MM.1S (cell line): Measurements from ENCODE around the gene SRCIN1.

ENCODE experiments used
- DNase-seq: peaks from one replicate; pipeline ENCODE4 v3.0.0-alpha.2; 2015
- H2AFZ ChIP-seq: fragments of 300-600 bp; sonication (generic); 2 replicates; pipeline ENCODE4 v1.6.0; 2016; ENCODE audit warnings: antibody characterized with exemption, low read length
- H3F3A ChIP-seq: fragments of 300-600 bp; sonication (generic); 2 replicates; pipeline ENCODE4 v1.6.1; 2016; ENCODE audit warnings: mild to moderate bottlenecking, antibody characterized with exemption, low read length, moderate library complexity, mixed read lengths; ENCODE audit not compliant: insufficient read depth
- H3K27ac ChIP-seq: fragments of 300-600 bp; sonication (generic); 2 replicates; pipeline ENCODE4 v1.5.1; 2016; ENCODE audit warnings: mild to moderate bottlenecking, low read length
- H3K27me3 ChIP-seq: fragments of 300-600 bp; sonication (generic); replicated peaks from 2 replicates; pipeline ENCODE4 v1.6.0; 2016; ENCODE audit warnings: low read length; ENCODE audit not compliant: insufficient read depth
- H3K36me3 ChIP-seq: fragments of 300-600 bp; sonication (generic); replicated peaks from 2 replicates; pipeline ENCODE4 v1.6.1; 2016; ENCODE audit warnings: mild to moderate bottlenecking, low read length, mixed read lengths; ENCODE audit not compliant: insufficient read depth
- H3K4me1 ChIP-seq: fragments of 300-600 bp; sonication (generic); 2 replicates; pipeline ENCODE4 v1.6.1; 2016; ENCODE audit warnings: low read length, mixed read lengths
- H3K4me2 ChIP-seq: fragments of 300-600 bp; sonication (generic); 2 replicates; pipeline ENCODE4 v1.6.0; 2016; ENCODE audit warnings: low read depth, low read length
- H3K4me3 ChIP-seq: fragments of 300-600 bp; sonication (generic); 2 replicates; pipeline ENCODE4 v1.5.1; 2016; ENCODE audit warnings: low read length, mixed read lengths
- H3K79me2 ChIP-seq: fragments of 300-600 bp; sonication (generic); 2 replicates; pipeline ENCODE4 v1.6.1; 2016; ENCODE audit warnings: mixed run types, low read length, mixed read lengths
- H3K9ac ChIP-seq: fragments of 300-600 bp; sonication (generic); 2 replicates; pipeline ENCODE4 v1.6.1; 2016; ENCODE audit warnings: low read length, mixed read lengths
- H3K9me2 ChIP-seq: fragments of 300-600 bp; sonication (generic); replicated peaks from 2 replicates; pipeline ENCODE4 v1.6.1; 2016; ENCODE audit warnings: mild to moderate bottlenecking, low read length, mixed read lengths; ENCODE audit not compliant: insufficient read depth
- H3K9me3 ChIP-seq: fragments of 300-600 bp; sonication (generic); replicated peaks from 2 replicates; pipeline ENCODE4 v1.6.1; 2016; ENCODE audit warnings: mild to moderate bottlenecking, low read length, mixed read lengths; ENCODE audit not compliant: insufficient read depth
- H4K20me1 ChIP-seq: fragments of 300-600 bp; sonication (generic); 2 replicates; pipeline ENCODE4 v1.6.1; 2016; ENCODE audit warnings: mild to moderate bottlenecking, low read length, moderate library complexity, mixed read lengths; ENCODE audit not compliant: insufficient read depth
- CTCF ChIP-seq: fragments of 300-600 bp; sonication (generic); IDR thresholded peaks from 2 replicates; pipeline ENCODE4 v1.5.1; 2016; ENCODE audit warnings: antibody characterized with exemption, low read length, mixed read lengths
- EZH2 ChIP-seq: fragments of 300-600 bp; sonication (generic); optimal IDR thresholded peaks from 2 replicates; pipeline ENCODE3; 2017; ENCODE audit warnings: low read depth, mild to moderate bottlenecking, antibody characterized with exemption, low read length, mixed read lengths
- EZH2phosphoT487 ChIP-seq: fragments of 300-600 bp; sonication (generic); IDR thresholded peaks from 2 replicates; pipeline ENCODE4 v1.6.1; 2018; ENCODE audit warnings: antibody characterized with exemption, low read length

Gene SRCIN1

GRCh38 chr17:38552343-38552742 is 53.4 kb downstream of the SRCIN1 start:
- Histone ChIP-seq H3K4me1 (no peaks in the 10 kb centered on the region), H3F3A (no peaks in the 10 kb centered on the region), H3K36me3 (no peaks in the 10 kb centered on the region), H3K79me2 (no peaks in the 10 kb centered on the region), H3K9ac (no peak overlapping the region), H3K4me3 (no peak overlapping the region), H3K4me2 (no peak overlapping the region), H2AFZ (no peak overlapping the region), H3K27ac (no peak overlapping the region), H3K27me3 (peaks cover 34% of the 10 kb centered on the region), H4K20me1 (no peaks in the 10 kb centered on the region), H3K9me2 (no peaks in the 10 kb centered on the region), H3K9me3 (no peaks in the 10 kb centered on the region)
- DNase-seq: no peak
- no peak for TF ChIP-seq EZH2
- TF ChIP-seq CTCF: no peak
- TF ChIP-seq EZH2phosphoT487: no peak

- Histone ChIP-seq H3K9me2 (no peaks in the 10 kb centered on the region), H3K4me3 (no peak overlapping the region), H3K9me3 (no peaks in the 10 kb centered on the region), H3F3A (no peaks in the 10 kb centered on the region), H3K4me2 (no peak overlapping the region), H3K9ac (no peak overlapping the region), H3K79me2 (no peaks in the 10 kb centered on the region), H3K36me3 (no peaks in the 10 kb centered on the region), H3K27me3 (peaks cover 47% of the 10 kb centered on the region), H3K4me1 (no peaks in the 10 kb centered on the region), H4K20me1 (no peaks in the 10 kb centered on the region), H3K27ac (no peak overlapping the region), H2AFZ (no peak overlapping the region)
- TF ChIP-seq CTCF (no peak), EZH2 (no peak), EZH2phosphoT487 (no peak)
- DNase-seq: no peak
These were observed 54.6 kb downstream of the SRCIN1 start for GRCh38 chr17:38551121-38551520.

GRCh38 chr17:38550661-38551060 is 55.1 kb downstream of the SRCIN1 start:
- no peak for DNase-seq
- Histone ChIP-seq H3K9ac (no peak overlapping the region), H3K79me2 (no peaks in the 10 kb centered on the region), H3K9me3 (no peaks in the 10 kb centered on the region), H3K9me2 (no peaks in the 10 kb centered on the region), H3K4me1 (no peaks in the 10 kb centered on the region), H3K4me3 (no peak overlapping the region), H3K36me3 (no peaks in the 10 kb centered on the region), H3K27ac (no peak overlapping the region), H2AFZ (no peak overlapping the region), H4K20me1 (no peaks in the 10 kb centered on the region), H3K27me3 (peaks cover 51% of the 10 kb centered on the region), H3K4me2 (no peak overlapping the region), H3F3A (no peaks in the 10 kb centered on the region)
- no peak for TF ChIP-seq EZH2
- no peak for TF ChIP-seq CTCF
- TF ChIP-seq EZH2phosphoT487: no peak
